Measurements from ENCODE around the gene MMP28.

MMP28 gene

DNA sequence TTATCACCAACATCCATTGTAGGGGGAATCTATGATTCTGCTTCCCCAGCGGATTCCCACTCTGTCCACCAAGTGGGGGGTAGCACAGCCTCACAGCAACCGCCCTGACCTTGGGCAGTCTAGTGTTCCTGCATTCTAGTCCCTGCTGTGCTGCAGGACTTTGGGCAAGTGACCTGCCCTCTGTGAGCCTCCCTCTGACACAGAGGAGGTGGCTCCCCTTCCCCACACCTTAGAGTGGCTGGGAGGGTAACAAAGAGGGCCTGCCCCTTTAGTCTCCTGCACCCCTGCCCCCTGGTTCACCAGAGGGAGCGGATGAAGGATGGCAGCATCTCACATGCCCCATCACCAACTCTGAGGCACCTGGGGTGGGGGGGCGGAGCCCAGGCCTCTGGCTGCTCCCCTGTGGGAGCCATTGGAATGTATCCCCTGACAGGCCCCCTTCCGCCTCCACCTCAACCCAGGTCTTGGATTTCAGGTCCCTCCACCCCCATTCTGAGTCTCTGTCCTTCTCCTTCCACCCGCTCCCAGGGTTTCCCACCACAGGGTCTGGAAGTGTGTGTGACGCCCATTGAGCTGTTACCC lies 52.5 kb downstream of the MMP28 start:
- no peak for DNase-seq

GRCh38 chr17:35742496-35742895 lies 52.9 kb downstream of the MMP28 start:
- DNase-seq: no peak

DNA sequence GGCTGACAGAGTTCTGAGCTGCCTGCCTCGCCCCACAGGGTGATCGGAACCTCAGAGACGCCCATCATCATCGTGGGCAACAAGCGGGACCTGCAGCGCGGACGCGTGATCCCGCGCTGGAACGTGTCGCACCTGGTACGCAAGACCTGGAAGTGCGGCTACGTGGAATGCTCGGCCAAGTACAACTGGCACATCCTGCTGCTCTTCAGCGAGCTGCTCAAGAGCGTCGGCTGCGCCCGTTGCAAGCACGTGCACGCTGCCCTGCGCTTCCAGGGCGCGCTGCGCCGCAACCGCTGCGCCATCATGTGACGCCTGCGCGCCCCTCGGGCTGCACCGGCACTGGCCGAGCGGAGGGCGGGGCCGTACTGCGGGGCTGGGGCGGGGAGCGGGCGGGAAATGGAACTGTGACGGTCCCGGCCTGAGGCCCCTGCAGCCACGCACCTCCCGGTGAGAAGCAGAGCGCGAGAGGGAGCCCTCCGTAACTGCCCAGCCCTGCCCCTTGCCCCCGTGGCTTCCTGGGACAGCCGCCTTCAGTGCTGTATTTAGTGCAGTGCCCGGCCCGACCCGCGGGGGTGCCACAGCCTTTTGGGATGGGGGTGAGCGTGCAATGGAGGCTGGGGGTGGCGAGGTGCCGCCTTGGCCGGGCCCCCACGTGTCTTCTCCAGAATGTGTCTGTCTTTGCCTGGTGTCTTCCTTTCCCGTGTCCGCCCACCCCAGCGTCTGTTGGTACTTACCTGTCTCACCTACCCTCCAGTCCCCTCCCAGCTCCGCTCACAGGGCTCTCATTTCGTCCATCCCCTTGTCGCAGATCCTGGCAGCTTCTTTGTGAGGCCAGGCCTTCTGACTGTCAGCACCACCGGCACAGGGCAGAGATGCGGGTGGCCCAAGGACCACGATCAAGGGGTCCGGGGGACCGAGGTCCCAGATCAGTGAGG lies 54.2 kb downstream of the MMP28 start:
- no peak for DNase-seq

- no peak for DNase-seq
These were observed 55.2 kb downstream of the MMP28 start for GRCh38 chr17:35740216-35740615.

- no peak for DNase-seq
These were observed 56.8 kb downstream of the MMP28 start for GRCh38 chr17:35738519-35739133.

DNA sequence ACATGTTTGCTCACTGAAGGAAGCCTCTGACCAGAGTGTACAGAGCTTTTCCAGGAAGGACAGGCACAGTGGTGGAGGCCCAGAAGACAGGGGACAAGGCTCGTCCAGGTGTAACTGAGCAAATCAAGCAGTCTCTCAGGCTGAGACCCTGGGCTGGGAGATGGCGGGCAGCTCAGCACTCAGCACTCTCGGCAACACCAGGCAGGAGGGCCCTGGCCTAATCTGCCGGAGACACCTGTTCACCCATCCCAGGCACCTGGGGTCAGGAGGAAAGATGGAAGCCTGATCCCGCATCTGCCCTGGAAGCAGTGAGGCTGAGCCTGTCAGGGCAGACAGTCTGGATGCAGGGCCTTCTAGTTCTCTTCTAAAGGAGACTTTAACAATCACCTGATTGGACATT lies 59.2 kb downstream of the MMP28 start:
- no peak for DNase-seq

- no peak for DNase-seq
These were observed 60.2 kb downstream of the MMP28 start for GRCh38 chr17:35735036-35735805.

- no peak for DNase-seq
These were observed 61.0 kb downstream of the MMP28 start for GRCh38 chr17:35734396-35734795.

GRCh38 chr17:35733366-35733765 lies 62.1 kb downstream of the MMP28 start:
- no peak for DNase-seq

GRCh38 chr17:35732806-35733136 lies 62.7 kb downstream of the MMP28 start:
- no peak for DNase-seq

- DNase-seq: no peak
These were observed 63.3 kb downstream of the MMP28 start for GRCh38 chr17:35731917-35732805.

GRCh38 chr17:35731239-35731916 lies 64.1 kb downstream of the MMP28 start, which contains the start of gene RASL10B:
Gene RASL10B (plus strand): TSS chr17:35731639. CDS start chr17:35735185, 3,546 bp downstream.
- no peak for DNase-seq

GRCh38 chr17:35730400-35731005 lies 64.9 kb downstream of the MMP28 start:
- no peak for DNase-seq

- DNase-seq: no peak
These were observed 66.0 kb downstream of the MMP28 start for GRCh38 chr17:35729405-35729833.

GRCh38 chr17:35728551-35728950 lies 66.9 kb downstream of the MMP28 start:
- no peak for DNase-seq

DNA sequence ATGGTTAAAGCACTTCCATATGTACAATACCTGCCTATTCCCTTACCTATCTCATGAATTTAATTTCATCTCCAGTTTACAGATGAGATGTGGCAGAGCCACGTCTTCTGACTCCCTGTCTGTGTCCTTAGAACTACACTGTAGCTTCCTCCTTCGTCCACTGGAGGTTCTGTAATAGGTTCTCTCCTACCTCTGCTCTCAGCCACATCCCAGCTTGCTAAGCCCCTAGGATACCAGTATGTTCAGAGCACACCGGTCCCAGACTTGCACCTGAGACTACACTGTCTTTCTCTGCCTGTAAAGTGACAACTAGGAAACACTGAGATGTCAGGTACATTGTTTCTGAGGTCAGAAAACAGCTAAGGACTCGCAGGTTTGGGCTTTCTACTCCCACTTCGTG lies 67.8 kb downstream of the MMP28 start:
- no peak for DNase-seq

- no peak for DNase-seq
These were observed 68.4 kb downstream of the MMP28 start for GRCh38 chr17:35726953-35727460.

GRCh38 chr17:35726127-35726952 lies 69.1 kb downstream of the MMP28 start:
- DNase-seq: no peak

GRCh38 chr17:35725802-35726126 lies 69.7 kb downstream of the MMP28 start:
- no peak for DNase-seq

GRCh38 chr17:35725058-35725457 lies 70.4 kb downstream of the MMP28 start:
- no peak for DNase-seq
